ENCODE measurements around the gene ABHD17B.

GRCh38 chr9:71885467-71885866, 25.5 kb downstream of the ABHD17B start:
- TF ChIP-seq CTCF (conservative IDR thresholded peaks at IDR 0.05 in 1 of 2, IDR thresholded peaks at IDR 0.05 in 1 of 2; ENCODE audit: extremely low read depth in 1 of 2, insufficient read depth in 1 of 2, low read depth in 1 of 2, low read length in 2 of 2) (no peak), EZH2 (IDR thresholded peaks at IDR 0.05; ENCODE audit: borderline replicate concordance, low read length) (no peak)
